Mesenchymal stem cell (in vitro differentiated cells and primary cell): ENCODE results near the gene CHD1. TPM values are rescaled to one million over a fixed set of nuclear protein-coding genes. Genes with fewer than 3 reads are reported as not detected.

Source experiments
- DNase-seq: peaks from one replicate; pipeline ENCODE4 v3.0.0-alpha.2; 2013
- H2AFZ ChIP-seq: one replicate; pipeline ENCODE4 v1.6.1; 2013; ENCODE audit warnings: low read depth, mild to moderate bottlenecking, control low read depth, inconsistent platforms, low read length, moderate library complexity
- H2AK5ac ChIP-seq: 2 replicates; pipeline ENCODE4 v1.6.1; 2013; ENCODE audit warnings: low read length, moderate library complexity, mild to moderate bottlenecking, inconsistent platforms; ENCODE audit not compliant: severe bottlenecking
- H2BK120ac ChIP-seq: one replicate; pipeline ENCODE4 v1.6.1; 2013; ENCODE audit warnings: low read depth, mild to moderate bottlenecking, inconsistent platforms, low read length, moderate library complexity
- H2BK12ac ChIP-seq, 2 experiments: one replicate each; pipeline ENCODE4 v1.6.1; 2013; ENCODE audit warnings: inconsistent platforms in 2 of 2, low read length in 2 of 2, mild to moderate bottlenecking in 2 of 2, moderate library complexity in 2 of 2, control low read depth in 1 of 2
- H2BK15ac ChIP-seq: one replicate; pipeline ENCODE4 v1.6.1; 2013; ENCODE audit warnings: mild to moderate bottlenecking, low read depth, inconsistent platforms; ENCODE audit not compliant: poor library complexity, severe bottlenecking
- H2BK5ac ChIP-seq: 2 replicates; pipeline ENCODE4 v1.6.1; 2013; ENCODE audit warnings: low read depth, mild to moderate bottlenecking, low read length, control low read depth, inconsistent platforms; ENCODE audit not compliant: poor library complexity, severe bottlenecking
- H3K14ac ChIP-seq, 2 experiments: one replicate each; pipeline ENCODE4 v1.6.1; 2013; ENCODE audit warnings: inconsistent platforms in 2 of 2, low read length in 2 of 2, control low read depth in 1 of 2, mild to moderate bottlenecking in 1 of 2, moderate library complexity in 1 of 2
- H3K18ac ChIP-seq, 2 experiments: one replicate each; pipeline ENCODE4 v1.6.1; 2013; ENCODE audit warnings: inconsistent platforms in 2 of 2, low read length in 2 of 2, control low read depth in 1 of 2, low read depth in 1 of 2, mild to moderate bottlenecking in 1 of 2
- H3K23ac ChIP-seq, 2 experiments: one replicate each; pipeline ENCODE4 v1.6.1; 2013; ENCODE audit warnings: inconsistent platforms in 2 of 2, low read length in 2 of 2, mild to moderate bottlenecking in 2 of 2, moderate library complexity in 2 of 2, control low read depth in 1 of 2
- H3K27ac ChIP-seq: 2 replicates; pipeline ENCODE4 v1.5.1; 2013; ENCODE audit warnings: mild to moderate bottlenecking, moderate library complexity, low read length, control low read depth, inconsistent platforms; ENCODE audit not compliant: poor library complexity, severe bottlenecking
- H3K27me3 ChIP-seq, 2 experiments: 2 replicates each; pipeline versions ENCODE4 v1.6.1 to v1.7.0; 2013; ENCODE audit warnings: low read length in 2 of 2, mild to moderate bottlenecking in 2 of 2, moderate library complexity in 2 of 2, control low read depth in 1 of 2, inconsistent platforms in 1 of 2; ENCODE audit not compliant: control insufficient read depth in 1 of 2, insufficient read depth in 1 of 2
- H3K36me3 ChIP-seq, 2 experiments: 2 replicates each; pipeline versions ENCODE4 v1.6.1 to v1.7.0; 2013; ENCODE audit warnings: low read length in 2 of 2, control low read depth in 1 of 2, inconsistent platforms in 1 of 2, low read depth in 1 of 2, mild to moderate bottlenecking in 1 of 2; ENCODE audit not compliant: insufficient read depth in 2 of 2, control insufficient read depth in 1 of 2
- H3K4ac ChIP-seq, 2 experiments: one replicate each; pipeline ENCODE4 v1.6.1; 2013; ENCODE audit warnings: inconsistent platforms in 2 of 2, low read length in 2 of 2, mild to moderate bottlenecking in 2 of 2, moderate library complexity in 2 of 2, control low read depth in 1 of 2, low read depth in 1 of 2
- H3K4me1 ChIP-seq: 2 replicates; pipeline ENCODE4 v1.6.1; 2013; ENCODE audit warnings: low read depth, low read length, control low read depth; ENCODE audit not compliant: control insufficient read depth, insufficient read depth
- H3K4me2 ChIP-seq: 2 replicates; pipeline ENCODE4 v1.6.1; 2013; ENCODE audit warnings: low read length, mild to moderate bottlenecking, inconsistent platforms; ENCODE audit not compliant: poor library complexity, severe bottlenecking
- H3K4me3 ChIP-seq, 2 experiments: 2 replicates each; pipeline versions ENCODE4 v1.5.1 to v1.7.0; 2013; ENCODE audit warnings: low read length in 2 of 2, mild to moderate bottlenecking in 2 of 2, control low read depth in 1 of 2, low read depth in 1 of 2; ENCODE audit not compliant: insufficient read depth in 1 of 2
- H3K79me1 ChIP-seq: replicated peaks from 2 replicates; pipeline ENCODE4 v1.6.1; 2013; ENCODE audit warnings: mild to moderate bottlenecking, control low read depth, low read length, inconsistent platforms; ENCODE audit not compliant: poor library complexity, severe bottlenecking
- H3K9ac ChIP-seq: 2 replicates; pipeline ENCODE4 v1.7.0; 2013; ENCODE audit warnings: mild to moderate bottlenecking, low read length, moderate library complexity
- H3K9me3 ChIP-seq: 2 replicates; pipeline ENCODE4 v1.7.0; 2013; ENCODE audit warnings: mild to moderate bottlenecking, low read length; ENCODE audit not compliant: control insufficient read depth
- H4K8ac ChIP-seq: one replicate; pipeline ENCODE4 v1.6.1; 2013; ENCODE audit warnings: inconsistent platforms, mild to moderate bottlenecking, low read length, moderate library complexity
- H4K91ac ChIP-seq: one replicate; pipeline ENCODE4 v1.6.1; 2013; ENCODE audit warnings: mild to moderate bottlenecking, low read length, inconsistent platforms
- WGBS: methylation state at CpG from one replicate; pipeline ENCODE4 v1.1.7; 2013; ENCODE audit warnings: mixed read lengths; 5-methylcytosine and 5-hydroxymethylcytosine counted together
- polyA plus RNA-seq, 2 experiments: library from polyadenylated mRNA; stranded (reverse); fragments of 200-250 nt; gene quantifications; one replicate each; pipeline ENCODE4 v1.2.3, GENCODE V29; 2013

Gene CHD1
- 18.1 TPM for polyA plus RNA-seq (2013, experiment 1 of 2)
- polyA plus RNA-seq (2013, experiment 2 of 2): 18.2 TPM

DNA sequence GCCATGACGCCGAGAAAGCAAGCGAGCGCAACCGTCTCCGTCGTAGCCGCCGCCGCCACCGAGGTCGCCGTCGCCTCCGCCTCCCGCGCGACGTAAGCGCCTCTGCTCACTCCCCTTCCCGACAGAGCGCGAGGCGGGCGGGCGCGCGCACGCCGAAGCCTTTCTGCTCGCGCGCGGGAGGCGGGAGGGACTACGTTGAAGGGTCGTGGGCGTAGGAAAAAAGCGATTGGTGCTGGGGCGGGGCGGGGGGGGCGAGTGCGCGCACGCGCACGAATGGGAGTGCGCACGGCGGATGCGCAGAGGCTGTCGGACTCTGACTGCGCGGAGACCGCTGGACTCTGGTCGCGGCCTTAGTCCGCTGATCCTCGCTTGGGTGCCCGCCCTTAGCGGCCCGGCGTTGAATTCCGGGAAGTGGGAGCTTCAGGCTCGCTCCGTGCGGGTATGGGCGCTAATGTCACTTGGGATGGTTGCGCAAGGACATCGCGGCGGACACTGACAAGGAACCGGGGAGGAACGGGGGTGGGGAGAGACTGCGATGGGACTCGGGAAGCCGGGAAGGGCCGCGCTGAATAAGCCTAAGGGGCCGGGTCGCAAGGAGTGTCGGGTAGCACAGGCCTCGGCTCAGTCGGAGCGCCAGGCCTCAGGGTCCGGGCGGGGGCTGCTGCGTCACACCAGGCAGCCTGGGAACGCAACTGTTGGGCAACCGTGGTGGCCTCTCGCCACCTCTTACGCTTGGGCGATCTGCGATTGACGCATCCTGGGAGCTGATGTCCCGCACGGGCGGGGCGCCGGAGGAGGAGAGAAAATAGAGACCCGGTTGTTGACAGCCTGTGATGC is at the start of gene CHD1:
Gene CHD1, minus strand, starts transcription at position 135 of the 837 bp plus-strand sequence. CDS start 2,621 bp downstream, outside the sequence.
- peak within 1 kb of the TSS; percentile 98 for H2BK120ac ChIP-seq
- H3K79me1 ChIP-seq: peaks cover 8% of the 10 kb centered on the region
- peak within 1 kb of the TSS; percentile 100 for H3K27ac ChIP-seq
- H3K27me3 ChIP-seq: no peaks in the 10 kb centered on the region
- H2AFZ ChIP-seq: peak within 1 kb of the TSS; percentile 83
- H3K36me3 ChIP-seq: peaks cover under 1 to 39% of the 10 kb centered on the region in 2 experiments
- H3K9me3 ChIP-seq: no peaks in the 10 kb centered on the region
- no peaks in the 10 kb centered on the region for H3K4me1 ChIP-seq
- H2AK5ac ChIP-seq: no peak within 1 kb of the TSS
- DNase-seq: peak; percentile 99
- H4K91ac ChIP-seq: peak within 1 kb of the TSS; percentile 98
- peak within 1 kb of the TSS in 1 of 2 experiments; percentile 83 for H2BK12ac ChIP-seq
- peak within 1 kb of the TSS; percentile 71 for H3K4me2 ChIP-seq
- peak within 1 kb of the TSS; percentile 99 for H3K4ac ChIP-seq
- H3K14ac ChIP-seq: peak within 1 kb of the TSS; percentile 94 to 97
- peak within 1 kb of the TSS; percentile 94 for H2BK5ac ChIP-seq
- peak within 1 kb of the TSS; percentile 93 to 99 for H3K18ac ChIP-seq
- peak within 1 kb of the TSS; percentile 98 for H4K8ac ChIP-seq
- H3K4me3 ChIP-seq: peak within 1 kb of the TSS; percentile 80 to 91
- WGBS: under 1% methylated on average over 93 of the region's 101 CpGs
- peak within 1 kb of the TSS in 1 of 2 experiments; percentile 97 for H3K23ac ChIP-seq
- peak within 1 kb of the TSS; percentile 100 for H3K9ac ChIP-seq
- H2BK15ac ChIP-seq: peak within 1 kb of the TSS; percentile 82

DNA sequence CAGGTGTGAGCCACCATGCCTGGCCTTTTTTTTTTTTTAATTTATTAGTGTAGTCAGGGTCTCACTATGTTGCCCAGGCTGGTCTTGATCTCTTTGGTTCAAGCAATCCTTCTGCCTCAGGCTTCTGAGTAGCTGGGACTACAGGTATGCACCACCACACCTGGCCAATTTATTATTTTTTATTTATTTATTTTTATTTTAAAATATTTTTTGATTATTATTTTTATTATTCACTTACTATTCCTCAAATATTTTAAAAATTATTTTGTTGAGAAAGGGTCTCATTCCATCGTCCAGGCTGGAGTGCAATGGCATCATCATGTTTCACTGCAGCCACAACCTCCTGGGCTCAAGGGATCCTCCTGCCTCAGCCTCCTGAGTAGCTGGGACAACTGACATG is 49.7 kb upstream of the CHD1 start:
- Histone ChIP-seq H3K4me3 (no peak overlapping the region), H2BK15ac (no peak overlapping the region), H3K9me3 (no peaks in the 10 kb centered on the region), H2BK5ac (no peak overlapping the region), H3K14ac (no peak overlapping the region), H3K4me1 (peaks cover 1% of the 10 kb centered on the region), H3K36me3 (no peaks in the 10 kb centered on the region), H2BK12ac (no peak overlapping the region), H3K9ac (no peak overlapping the region), H2AK5ac (no peak overlapping the region), H3K79me1 (no peaks in the 10 kb centered on the region), H2AFZ (no peak overlapping the region), H4K91ac (no peak overlapping the region), H3K18ac (no peak overlapping the region), H3K4me2 (no peak overlapping the region), H3K4ac (no peak overlapping the region), H2BK120ac (no peak overlapping the region), H3K23ac (no peak overlapping the region), H4K8ac (no peak overlapping the region), H3K27ac (no peak overlapping the region), H3K27me3 (no peaks in the 10 kb centered on the region)
- DNase-seq: no peak
- WGBS: 88% methylated on average over 1 of the region's 1 CpG

DNA sequence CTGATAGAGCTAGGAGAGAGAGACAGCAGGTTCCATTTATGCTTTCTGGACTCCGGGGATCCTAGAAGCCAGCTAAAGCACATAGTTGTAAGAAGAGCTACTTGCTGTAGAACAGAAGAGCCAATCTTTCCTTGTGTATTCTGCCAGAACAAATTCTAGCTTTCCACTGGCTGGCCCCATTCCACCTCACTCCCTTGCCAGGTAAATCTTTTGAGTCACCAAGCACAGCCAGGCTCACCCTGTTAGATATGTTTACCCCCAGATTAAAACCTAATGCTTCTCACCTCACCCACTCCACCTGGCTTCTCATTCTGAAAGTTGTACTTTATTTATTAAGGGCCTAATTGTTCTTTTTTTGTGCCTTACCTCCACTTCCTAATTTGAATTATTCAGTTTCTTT is 48.9 kb upstream of the CHD1 start:
- Histone ChIP-seq H2AK5ac (no peak overlapping the region), H3K9me3 (no peaks in the 10 kb centered on the region), H3K4ac (no peak overlapping the region), H3K4me2 (no peak overlapping the region), H3K4me3 (no peak overlapping the region), H3K36me3 (no peaks in the 10 kb centered on the region), H2BK5ac (no peak overlapping the region), H3K9ac (no peak overlapping the region), H3K27me3 (no peaks in the 10 kb centered on the region), H2BK12ac (no peak overlapping the region), H4K91ac (no peak overlapping the region), H3K27ac (no peak overlapping the region), H3K79me1 (no peaks in the 10 kb centered on the region), H2AFZ (no peak overlapping the region), H3K23ac (no peak overlapping the region), H3K18ac (no peak overlapping the region), H3K14ac (no peak overlapping the region), H2BK15ac (no peak overlapping the region), H4K8ac (no peak overlapping the region), H3K4me1 (peaks cover 1% of the 10 kb centered on the region), H2BK120ac (no peak overlapping the region)
- no peak for DNase-seq
- WGBS: 100% methylated on average over 1 of the region's 1 CpG

DNA sequence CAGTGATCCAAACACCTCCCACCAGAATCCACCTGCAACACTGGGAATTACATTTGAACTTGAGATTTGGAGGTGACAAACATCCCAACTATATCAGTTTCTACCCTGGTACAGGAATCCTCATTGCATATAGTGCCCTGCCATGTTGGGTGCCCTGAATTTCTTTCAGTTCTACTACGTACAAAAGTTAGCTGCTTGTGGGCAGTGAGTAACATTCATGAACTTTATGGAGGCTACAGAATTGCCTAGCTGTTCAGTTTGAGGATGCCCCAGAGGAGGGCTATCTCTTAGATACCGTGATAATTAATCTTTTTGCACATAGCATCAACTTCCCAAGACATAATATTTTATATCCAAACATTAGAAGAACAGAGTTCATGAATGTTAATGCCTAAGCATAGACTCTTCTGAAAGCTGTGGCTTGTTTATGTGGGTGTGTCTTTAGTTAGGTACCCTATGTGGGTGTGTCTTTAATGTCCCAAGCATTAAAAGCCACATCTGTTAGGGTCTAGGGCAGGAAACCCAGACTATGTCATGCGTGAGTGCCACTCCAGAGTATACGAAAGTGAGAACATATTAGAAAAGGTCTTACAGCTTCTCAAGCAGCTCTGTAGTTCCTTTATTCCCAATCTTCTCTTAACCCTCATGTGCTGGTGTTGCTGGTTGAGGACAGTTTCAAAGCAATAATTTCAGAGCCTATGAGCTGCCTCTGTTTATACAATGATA is 47.0 kb upstream of the CHD1 start:
- Histone ChIP-seq H3K4me1 (peaks cover 1% of the 10 kb centered on the region), H3K36me3 (no peaks in the 10 kb centered on the region), H2BK5ac (no peak overlapping the region), H3K9me3 (no peaks in the 10 kb centered on the region), H2BK15ac (no peak overlapping the region), H3K4me3 (no peak overlapping the region), H3K27ac (no peak overlapping the region), H2BK120ac (no peak overlapping the region), H4K8ac (no peak overlapping the region), H3K27me3 (no peaks in the 10 kb centered on the region), H2AFZ (no peak overlapping the region), H3K23ac (no peak overlapping the region), H4K91ac (no peak overlapping the region), H2BK12ac (no peak overlapping the region), H3K9ac (no peak overlapping the region), H3K79me1 (no peaks in the 10 kb centered on the region), H2AK5ac (no peak overlapping the region), H3K4ac (no peak overlapping the region), H3K14ac (no peak overlapping the region), H3K4me2 (no peak overlapping the region), H3K18ac (no peak overlapping the region)
- no peak for DNase-seq
- WGBS: 90% methylated on average over 3 of the region's 4 CpGs
